ENCODE measurements around the gene ANKUB1.

Gene ANKUB1

GRCh38 chr3:149720918-149721317 is 71.4 kb downstream of the ANKUB1 start:
- Histone ChIP-seq H3K79me2 (ENCODE audit: insufficient read depth, low read length) (no peaks in the 10 kb centered on the region), H3K4me2 (ENCODE audit: insufficient read depth, low read length) (no peak overlapping the region), H2AFZ (ENCODE audit: low read depth, low read length) (no peak overlapping the region), H3K9ac (ENCODE audit: low read depth, low read length) (no peak overlapping the region), H3K27ac (ENCODE audit: low read length) (no peak overlapping the region), H3K27me3 (ENCODE audit: insufficient read depth, low read length, poor library complexity) (no peaks in the 10 kb centered on the region), H3K4me3 (ENCODE audit: low read depth in 1 of 2, low read length in 2 of 2) (no peak overlapping the region), H3K4me1 (ENCODE audit: insufficient read depth, low read length) (no peaks in the 10 kb centered on the region), H3K9me3 (ENCODE audit: insufficient read depth, low read length, severe bottlenecking) (peaks cover 5% of the 10 kb centered on the region), H4K20me1 (ENCODE audit: insufficient read depth, low read length) (no peaks in the 10 kb centered on the region), H3K36me3 (ENCODE audit: insufficient read depth, low read length) (no peaks in the 10 kb centered on the region)
- DNase-seq (no peak), ATAC-seq (ENCODE audit: insufficient read depth, low read depth) (no peak)
- TF ChIP-seq CTCF (IDR thresholded peaks at IDR 0.05; ENCODE audit: borderline replicate concordance, extremely low read depth, low read length, poor library complexity, severe bottlenecking): no peak
- TF ChIP-seq EZH2 (IDR thresholded peaks at IDR 0.05; ENCODE audit: borderline replicate concordance, low read depth, low read length, severe bottlenecking): no peak

- Histone ChIP-seq H3K27ac (ENCODE audit: low read length) (no peak overlapping the region), H3K4me2 (ENCODE audit: insufficient read depth, low read length) (0 out of 2 replicates have a peak overlapping the region, but pooled peaks have one; percentile 5), H3K9ac (ENCODE audit: low read depth, low read length) (no peak overlapping the region), H2AFZ (ENCODE audit: low read depth, low read length) (0 out of 2 replicates have a peak overlapping the region, but pooled peaks have one; percentile 30), H3K79me2 (ENCODE audit: insufficient read depth, low read length) (no peaks in the 10 kb centered on the region), H4K20me1 (ENCODE audit: insufficient read depth, low read length) (no peaks in the 10 kb centered on the region), H3K4me3 (ENCODE audit: low read depth in 1 of 2, low read length in 2 of 2) (no peak overlapping the region), H3K4me1 (ENCODE audit: insufficient read depth, low read length) (no peaks in the 10 kb centered on the region), H3K36me3 (ENCODE audit: insufficient read depth, low read length) (no peaks in the 10 kb centered on the region), H3K27me3 (ENCODE audit: insufficient read depth, low read length, poor library complexity) (no peaks in the 10 kb centered on the region), H3K9me3 (ENCODE audit: insufficient read depth, low read length, severe bottlenecking) (peaks cover 5% of the 10 kb centered on the region)
- ATAC-seq (ENCODE audit: insufficient read depth, low read depth) (peak; percentile 68), DNase-seq (peak; percentile 38)
- TF ChIP-seq CTCF (IDR thresholded peaks at IDR 0.05; ENCODE audit: borderline replicate concordance, extremely low read depth, low read length, poor library complexity, severe bottlenecking) (peak; percentile 75), EZH2 (IDR thresholded peaks at IDR 0.05; ENCODE audit: borderline replicate concordance, low read depth, low read length, severe bottlenecking) (no peak)
Measured at GRCh38 chr3:149717391-149718056, 74.8 kb downstream of the ANKUB1 start.

GRCh38 chr3:149716984-149717383 is 75.4 kb downstream of the ANKUB1 start:
- no peak overlapping the region for H2AFZ ChIP-seq (ENCODE audit: low read depth, low read length)
- ATAC-seq (ENCODE audit: insufficient read depth, low read depth) (no peak), DNase-seq (no peak)
- H3K9me3 ChIP-seq (ENCODE audit: insufficient read depth, low read length, severe bottlenecking): peaks cover 5% of the 10 kb centered on the region
- H4K20me1 ChIP-seq (ENCODE audit: insufficient read depth, low read length): no peaks in the 10 kb centered on the region
- no peaks in the 10 kb centered on the region for H3K79me2 ChIP-seq (ENCODE audit: insufficient read depth, low read length)
- no peak overlapping the region for H3K27ac ChIP-seq (ENCODE audit: low read length)
- H3K4me2 ChIP-seq (ENCODE audit: insufficient read depth, low read length): 0 out of 2 replicates have a peak overlapping the region, but pooled peaks have one; percentile 5
- no peak overlapping the region for H3K9ac ChIP-seq (ENCODE audit: low read depth, low read length)
- H3K4me1 ChIP-seq (ENCODE audit: insufficient read depth, low read length): no peaks in the 10 kb centered on the region
- no peak for TF ChIP-seq EZH2 (IDR thresholded peaks at IDR 0.05; ENCODE audit: borderline replicate concordance, low read depth, low read length, severe bottlenecking)
- TF ChIP-seq CTCF (IDR thresholded peaks at IDR 0.05; ENCODE audit: borderline replicate concordance, extremely low read depth, low read length, poor library complexity, severe bottlenecking): no peak
- H3K27me3 ChIP-seq (ENCODE audit: insufficient read depth, low read length, poor library complexity): no peaks in the 10 kb centered on the region
- H3K4me3 ChIP-seq (ENCODE audit: low read depth in 1 of 2, low read length in 2 of 2): no peak overlapping the region
- H3K36me3 ChIP-seq (ENCODE audit: insufficient read depth, low read length): no peaks in the 10 kb centered on the region
